HepG2 (cell line): ENCODE measurements around the gene TBXA2R. TPM values are rescaled to one million over a fixed set of nuclear protein-coding genes. Genes with fewer than 3 reads are reported as not detected.

ENCODE experiments used
- CBX5 ChIP-seq: sonication (generic); formaldehyde crosslinking; IDR thresholded peaks from 2 replicates; pipeline ENCODE4 v1.4.0; 2020; ENCODE audit warnings: missing genetic modification reagents, borderline replicate concordance
- CREB1 ChIP-seq, 2 experiments: fragments of 450-650 bp in 1 of 2; IDR thresholded peaks; 2 replicates each; pipeline ENCODE4 v1.6.1; 2016 to 2017; ENCODE audit warnings: control low read depth in 1 of 2, mild to moderate bottlenecking in 1 of 2, missing compliant biosample characterization in 1 of 2, missing genetic modification characterization in 1 of 2
- CTCF ChIP-seq: sonication (generic); formaldehyde crosslinking; IDR thresholded peaks from 2 replicates; pipeline ENCODE4 v1.5.0; 2020; ENCODE audit warnings: mild to moderate bottlenecking, missing genetic modification reagents, moderate library complexity
- FIP1L1 ChIP-seq: fragments of 200-400 bp; formaldehyde crosslinking; IDR thresholded peaks from 2 replicates; pipeline ENCODE4 v1.6.1; 2018; ENCODE audit warnings: low read depth, mild to moderate bottlenecking, low read length, moderate library complexity, borderline replicate concordance; ENCODE audit not compliant: insufficient read depth
- HOXA3 ChIP-seq: sonication (generic); formaldehyde crosslinking; IDR thresholded peaks from 2 replicates; pipeline ENCODE4 v1.5.0; 2020; ENCODE audit warnings: missing genetic modification reagents
- IRF2 ChIP-seq: IDR thresholded peaks from 2 replicates; pipeline ENCODE4 v1.6.1; 2018; ENCODE audit warnings: missing genetic modification reagents, missing compliant biosample characterization
- KDM5B ChIP-seq: sonication (generic); formaldehyde crosslinking; IDR thresholded peaks from 2 replicates; pipeline ENCODE4 v1.4.0; 2020; ENCODE audit warnings: missing genetic modification reagents, mild to moderate bottlenecking, borderline replicate concordance
- LRRFIP1 ChIP-seq: sonication (generic); formaldehyde crosslinking; conservative IDR thresholded peaks from 2 replicates; pipeline ENCODE4 v1.4.0; 2020; ENCODE audit warnings: missing genetic modification reagents
- NCOA2 ChIP-seq: sonication (generic); formaldehyde crosslinking; IDR thresholded peaks from 2 replicates; pipeline ENCODE4 v1.8.0; 2022; ENCODE audit warnings: inconsistent platforms
- NR2F1 ChIP-seq, 2 experiments: fragments of 450-650 bp in 1 of 2; formaldehyde crosslinking in 1 of 2; IDR thresholded peaks; 2 replicates each; pipeline versions ENCODE4 v1.5.0 to v1.6.1; 2016 to 2020; ENCODE audit warnings: mild to moderate bottlenecking in 1 of 2, missing compliant biosample characterization in 1 of 2, missing genetic modification reagents in 1 of 2, moderate library complexity in 1 of 2
- PCBP1 ChIP-seq: fragments of 200-400 bp; formaldehyde crosslinking; IDR thresholded peaks from 2 replicates; pipeline ENCODE4 v1.6.1; 2017; ENCODE audit warnings: mild to moderate bottlenecking, low read depth, low read length, borderline replicate concordance
- SP1 ChIP-seq, 2 experiments: fragments of 450-650 bp in 1 of 2; sonication (generic) in 1 of 2; formaldehyde crosslinking in 1 of 2; IDR thresholded peaks; 2 replicates each; pipeline versions ENCODE4 v1.4.0 to v1.6.1; 2016 to 2020; ENCODE audit warnings: missing genetic modification reagents in 1 of 2
- STAT6 ChIP-seq: sonication (generic); formaldehyde crosslinking; IDR thresholded peaks from 2 replicates; pipeline ENCODE4 v1.4.0; 2020; ENCODE audit warnings: missing genetic modification reagents, mild to moderate bottlenecking, borderline replicate concordance
- ZNF674 ChIP-seq: sonication (generic); formaldehyde crosslinking; IDR thresholded peaks from 2 replicates; pipeline ENCODE4 v1.5.0; 2020; ENCODE audit warnings: low read depth, mild to moderate bottlenecking, missing genetic modification reagents
- ZNF747 ChIP-seq: sonication (generic); formaldehyde crosslinking; IDR thresholded peaks from 2 replicates; pipeline ENCODE4 v1.8.1; 2023; ENCODE audit warnings: missing genetic modification reagents, mild to moderate bottlenecking, borderline replicate concordance
- ZNF761 ChIP-seq: sonication (generic); formaldehyde crosslinking; conservative IDR thresholded peaks from 2 replicates; pipeline ENCODE4 v1.4.0; 2020; ENCODE audit warnings: mild to moderate bottlenecking, missing genetic modification reagents
- ZNF800 ChIP-seq: sonication (generic); formaldehyde crosslinking; IDR thresholded peaks from 2 replicates; pipeline ENCODE4 v1.4.0; 2020; ENCODE audit warnings: missing genetic modification reagents
- ZNF883 ChIP-seq: sonication (generic); formaldehyde crosslinking; IDR thresholded peaks from 2 replicates; pipeline ENCODE4 v1.5.1; 2020; ENCODE audit warnings: mild to moderate bottlenecking, missing genetic modification reagents; ENCODE audit errors: not compliant biosample characterization
- polyA plus RNA-seq, 8 experiments: library from polyadenylated mRNA; depleted of rRNA in 3 of 8; stranded (reverse) in 7 of 8; unstranded in 1 of 8; fragments of >200 nt; fragmentation: Illumina TruSeq in 4 of 8; extraction: Trizol in 4 of 8; gene quantifications; 2 replicates each; pipeline versions ENCODE4 v1.2.1 to v1.2.3, GENCODE V29; 2011 to 2016; ENCODE audit warnings: low read depth in 4 of 8, missing spikeins in 1 of 8, mixed read lengths in 1 of 8; ENCODE audit not compliant: insufficient read depth in 1 of 8
- total RNA-seq, 5 experiments: library from RNA; depleted of rRNA; stranded (reverse); fragments of >200 nt; fragmentation: Illumina TruSeq; extraction: Trizol; gene quantifications; 2 replicates each; pipeline ENCODE4 v1.2.3, GENCODE V29; 2016; ENCODE audit warnings: low read depth in 1 of 5

Gene TBXA2R
- total and polyA plus RNA-seq, 2 of the 13 experiments (the other 11 are each of a cell fraction or from before 2014, with no cell fraction given), result 0.09 TPM; not detected in 1

- no peak for TF ChIP-seq SP1 (IDR thresholded peaks at IDR 0.05)
- no peak for TF ChIP-seq SP1 (CRISPR knock-in tag; IDR thresholded peaks at IDR 0.05)
- TF ChIP-seq NR2F1 (CRISPR knock-in tag; IDR thresholded peaks at IDR 0.05), result no peak
- no peak for TF ChIP-seq CREB1 (IDR thresholded peaks at IDR 0.05)
- no peak for TF ChIP-seq CREB1 (CRISPR knock-in tag; IDR thresholded peaks at IDR 0.05)
- peak; percentile 32; the same call in 1 of the 2 replicates for TF ChIP-seq IRF2 (CRISPR knock-in tag)
- TF ChIP-seq CTCF (CRISPR knock-in tag), result peak; percentile 95
- TF ChIP-seq KDM5B, result no peak
- no peak for TF ChIP-seq ZNF883 (CRISPR knock-in tag)
- TF ChIP-seq LRRFIP1 (CRISPR knock-in tag), result no peak
- TF ChIP-seq STAT6 (CRISPR knock-in tag), result no peak
- peak; percentile 35; the same call in 1 of the 2 replicates for TF ChIP-seq HOXA3 (CRISPR knock-in tag)
- peak; percentile 17; the same call in 1 of the 2 replicates for TF ChIP-seq CBX5
- TF ChIP-seq ZNF747 (CRISPR knock-in tag), result no peak
- no peak for TF ChIP-seq NCOA2 (CRISPR knock-in tag)
- no peak for TF ChIP-seq FIP1L1
- TF ChIP-seq PCBP1, result 0 out of 2 replicates have a peak, but pooled peaks have one; percentile 70
- TF ChIP-seq ZNF800 (CRISPR knock-in tag), result no peak
- no peak for TF ChIP-seq ZNF761 (CRISPR knock-in tag)
- no peak for TF ChIP-seq ZNF674
These were observed 61.7 kb downstream of the TBXA2R start (continued) for GRCh38 chr19:3544742-3545668.
